H1 (cell line): ENCODE results near the gene SSH2. TPM values are rescaled to one million over a fixed set of nuclear protein-coding genes. Genes with fewer than 3 reads are reported as not detected.

Experiments
- CTCF ChIA-PET: fragments of 300-600 bp; sonication (Branson Sonifier 250); formaldehyde crosslinking; loops from one replicate; lab custom pipeline; 2021; ENCODE audit not compliant: partially characterized antibody; lab: Charles Lee
- POLR2A ChIA-PET: fragments of 300-600 bp; sonication (Branson Sonifier 250); formaldehyde crosslinking; loops from one replicate; lab custom pipeline; 2021; ENCODE audit warnings: inconsistent platforms; ENCODE audit not compliant: partially characterized antibody; lab: Charles Lee
- DNase-seq, 2 experiments: peaks; one replicate each; pipeline versions ENCODE4 v3.0.0 to v3.0.0-alpha.2; 2010 to 2022; ENCODE audit warnings: low spot score in 2 of 2, low read depth in 1 of 2, mixed read lengths in 1 of 2
- FAIRE-seq: peaks from 2 replicates; lab custom pipeline; 2011; peaks lifted over from hg19 to GRCh38; lab: Jason Lieb, UNC
- H2AFZ ChIP-seq: 2 replicates; pipeline ENCODE4 v1.8.1; 2012; ENCODE audit warnings: low read length, inconsistent platforms
- H2AK5ac ChIP-seq: 2 replicates; pipeline ENCODE4 v1.6.1; 2013; ENCODE audit warnings: low read depth, low read length
- H2BK120ac ChIP-seq: replicated peaks from 2 replicates; pipeline ENCODE3; 2013; ENCODE audit warnings: low read depth, low read length, inconsistent platforms
- H2BK12ac ChIP-seq: 2 replicates; pipeline ENCODE4 v1.6.1; 2013; ENCODE audit warnings: low read depth, low read length
- H2BK15ac ChIP-seq: 2 replicates; pipeline ENCODE4 v1.6.1; 2013; ENCODE audit warnings: low read length
- H2BK20ac ChIP-seq: 2 replicates; pipeline ENCODE4 v1.6.1; 2013; ENCODE audit warnings: low read length
- H2BK5ac ChIP-seq: 2 replicates; pipeline ENCODE4 v1.6.1; 2013; ENCODE audit warnings: low read depth, low read length
- H3K14ac ChIP-seq: 2 replicates; pipeline ENCODE4 v1.6.1; 2013; ENCODE audit warnings: inconsistent platforms; ENCODE audit not compliant: insufficient read length
- H3K18ac ChIP-seq: 2 replicates; pipeline ENCODE4 v1.6.1; 2013; ENCODE audit warnings: low read length; ENCODE audit errors: extremely low read depth
- H3K23ac ChIP-seq: 2 replicates; pipeline ENCODE4 v1.6.1; 2013; ENCODE audit warnings: inconsistent platforms; ENCODE audit not compliant: insufficient read length
- H3K23me2 ChIP-seq: 2 replicates; pipeline ENCODE4 v1.6.1; 2013; ENCODE audit warnings: low read depth, low read length
- H3K27ac ChIP-seq: 2 replicates; pipeline ENCODE4 v1.6.1; 2011; ENCODE audit warnings: low read depth, low read length, inconsistent platforms
- H3K27me3 ChIP-seq, 4 experiments: replicated peaks in 1 of 4; 1 replicate in 1 of 4; 2 replicates in 3 of 4; pipeline versions ENCODE4 v1.6.1 to v1.8.1; 2011 to 2013; ENCODE audit warnings: low read length in 3 of 4, mild to moderate bottlenecking in 3 of 4, inconsistent platforms in 2 of 4, mixed read lengths in 2 of 4, moderate library complexity in 1 of 4; ENCODE audit not compliant: control insufficient read depth in 3 of 4, insufficient read depth in 3 of 4; ENCODE audit errors: extremely low read depth in 1 of 4
- H3K36me3 ChIP-seq, 4 experiments: 2 replicates each; pipeline versions ENCODE4 v1.6.1 to v1.8.1; 2011 to 2013; ENCODE audit warnings: mild to moderate bottlenecking in 4 of 4, low read length in 3 of 4, moderate library complexity in 2 of 4, control low read depth in 1 of 4, inconsistent platforms in 1 of 4; ENCODE audit not compliant: insufficient read depth in 4 of 4, control insufficient read depth in 2 of 4
- H3K4ac ChIP-seq: replicated peaks from 2 replicates; pipeline ENCODE3; 2013; ENCODE audit warnings: low read length, low read depth, mixed read lengths, inconsistent platforms; ENCODE audit not compliant: insufficient read length
- H3K4me1 ChIP-seq, 4 experiments: replicated peaks in 1 of 4; 1 replicate in 1 of 4; 2 replicates in 3 of 4; pipeline versions ENCODE4 v1.6.1 to v1.8.1; 2011 to 2013; ENCODE audit warnings: low read length in 3 of 4, inconsistent platforms in 2 of 4, mixed read lengths in 1 of 4; ENCODE audit not compliant: insufficient read depth in 4 of 4, control insufficient read depth in 3 of 4
- H3K4me2 ChIP-seq, 2 experiments: 2 replicates each; pipeline versions ENCODE4 v1.6.1 to v1.8.1; 2011 to 2013; ENCODE audit warnings: low read depth in 2 of 2, low read length in 2 of 2, control low read depth in 1 of 2, inconsistent platforms in 1 of 2, mild to moderate bottlenecking in 1 of 2; ENCODE audit not compliant: insufficient read depth in 1 of 2
- H3K4me3 ChIP-seq, 4 experiments: fragments of 200-600, 300-600 bp in 1 of 4; sonication (generic), shearing (Covaris generic), sonication (Bioruptor Twin) in 1 of 4; 2 replicates each; pipeline versions ENCODE4 v1.5.1 to v1.8.1; 2011 to 2016; ENCODE audit warnings: low read length in 4 of 4, low read depth in 3 of 4, control low read depth in 2 of 4, inconsistent platforms in 2 of 4, mild to moderate bottlenecking in 2 of 4, mixed read lengths in 1 of 4, moderate library complexity in 1 of 4; ENCODE audit not compliant: insufficient read depth in 2 of 4; ENCODE audit errors: extremely low read depth in 1 of 4
- H3K56ac ChIP-seq: replicated peaks from 2 replicates; pipeline ENCODE3; 2013; ENCODE audit warnings: low read depth, mild to moderate bottlenecking, mixed read lengths, low read length, inconsistent platforms; ENCODE audit not compliant: insufficient read length
- H3K79me1 ChIP-seq: 2 replicates; pipeline ENCODE4 v1.6.1; 2013; ENCODE audit warnings: low read depth, low read length, control low read depth
- H3K79me2 ChIP-seq, 2 experiments: 2 replicates each; pipeline versions ENCODE4 v1.6.1 to v1.8.1; 2012 to 2013; ENCODE audit warnings: low read length in 2 of 2, mild to moderate bottlenecking in 2 of 2, inconsistent platforms in 1 of 2; ENCODE audit not compliant: insufficient read depth in 2 of 2, control insufficient read depth in 1 of 2
- H3K9ac ChIP-seq, 4 experiments: replicated peaks in 1 of 4; 1 replicate in 1 of 4; 2 replicates in 3 of 4; pipeline versions ENCODE4 v1.6.1 to v1.8.1; 2011 to 2013; ENCODE audit warnings: low read depth in 3 of 4, low read length in 3 of 4, control low read depth in 2 of 4, mild to moderate bottlenecking in 2 of 4, moderate library complexity in 2 of 4, inconsistent platforms in 1 of 4; ENCODE audit errors: extremely low read depth in 1 of 4
- H3K9me3 ChIP-seq, 2 experiments: 2 replicates each; pipeline versions ENCODE4 v1.6.1 to v1.8.1; 2012 to 2013; ENCODE audit warnings: mild to moderate bottlenecking in 2 of 2, moderate library complexity in 2 of 2, control low read depth in 1 of 2, inconsistent platforms in 1 of 2, low read depth in 1 of 2, low read length in 1 of 2, mixed read lengths in 1 of 2; ENCODE audit not compliant: insufficient read depth in 2 of 2
- H4K20me1 ChIP-seq, 2 experiments: replicated peaks in 1 of 2; 2 replicates each; pipeline versions ENCODE3 to v1.8.1; 2011 to 2013; ENCODE audit warnings: inconsistent platforms in 2 of 2, low read length in 2 of 2, mild to moderate bottlenecking in 1 of 2; ENCODE audit not compliant: insufficient read depth in 2 of 2, control insufficient read depth in 1 of 2
- H4K5ac ChIP-seq: 2 replicates; pipeline ENCODE4 v1.6.1; 2013; ENCODE audit warnings: low read length, low read depth, mixed read lengths, inconsistent platforms; ENCODE audit not compliant: insufficient read length
- H4K8ac ChIP-seq: 2 replicates; pipeline ENCODE4 v1.8.0; 2013; ENCODE audit warnings: mild to moderate bottlenecking, moderate library complexity, low read length, inconsistent platforms; ENCODE audit not compliant: insufficient read depth; ENCODE audit errors: extremely low read depth
- H4K91ac ChIP-seq: replicated peaks from 2 replicates; pipeline ENCODE3; 2013; ENCODE audit warnings: low read length, mixed read lengths, inconsistent platforms; ENCODE audit not compliant: insufficient read length
- ATF2 ChIP-seq: IDR thresholded peaks from 2 replicates; pipeline ENCODE4 v1.6.1; 2012; ENCODE audit warnings: low read length, inconsistent platforms
- BACH1 ChIP-seq: IDR thresholded peaks from 2 replicates; pipeline ENCODE4 v1.6.1; 2012; ENCODE audit warnings: low read length, improper control_type of control experiment
- CHD1 ChIP-seq: IDR thresholded peaks from 2 replicates; pipeline ENCODE4 v1.6.1; 2012; ENCODE audit warnings: low read depth, low read length, improper control_type of control experiment
- JUND ChIP-seq: IDR thresholded peaks from 2 replicates; pipeline ENCODE4 v1.6.1; 2011; ENCODE audit warnings: mild to moderate bottlenecking, improper control_type of control experiment, low read length
- KDM4A ChIP-seq: IDR thresholded peaks from one replicate; pipeline ENCODE4 v1.7.1; 2012; ENCODE audit warnings: low read depth, mild to moderate bottlenecking, moderate library complexity, low read length, inconsistent platforms; ENCODE audit not compliant: severe bottlenecking
- SIN3A ChIP-seq, 2 experiments: IDR thresholded peaks in 1 of 2; conservative IDR thresholded peaks in 1 of 2; 2 replicates each; pipeline ENCODE4 v1.6.1; 2011 to 2012; ENCODE audit warnings: low read length in 2 of 2, improper control_type of control experiment in 1 of 2, low read depth in 1 of 2, mild to moderate bottlenecking in 1 of 2
- SP2 ChIP-seq: IDR thresholded peaks from 2 replicates; pipeline ENCODE4 v1.6.1; 2012; ENCODE audit warnings: mild to moderate bottlenecking, low read length, inconsistent platforms
- TAF1 ChIP-seq: IDR thresholded peaks from 2 replicates; pipeline ENCODE4 v1.6.1; 2011; ENCODE audit warnings: mild to moderate bottlenecking, low read depth, low read length
- WGBS, 2 experiments: shearing (Covaris generic) in 1 of 2; methylation state at CpG; one replicate each; pipeline versions ENCODE4 v1.1.6 to v1.1.7; 2013 to 2015; ENCODE audit warnings: low lambda C conversion rate in 2 of 2, mixed read lengths in 2 of 2, inconsistent platforms in 1 of 2, low coverage in 1 of 2, missing lambda C conversion rate in 1 of 2; ENCODE audit not compliant: insufficient replicate concordance in 2 of 2, insufficient coverage in 1 of 2, insufficient read length in 1 of 2; ENCODE audit errors: extremely low coverage in 1 of 2, missing lambda C conversion rate in 1 of 2; 5-methylcytosine and 5-hydroxymethylcytosine counted together
- polyA plus RNA-seq, 7 experiments: library from polyadenylated mRNA; depleted of rRNA in 3 of 7; stranded (reverse) in 5 of 7; unstranded in 2 of 7; fragments of >200 nt in 5 of 7; fragments of 200-250 nt in 2 of 7; gene quantifications; 1 replicate in 5 of 7; 2 replicates in 1 of 7; 4 replicates in 1 of 7; pipeline versions ENCODE4 v1.2.1 to v1.2.3, GENCODE V29; 2011 to 2013; ENCODE audit warnings: missing spikeins in 2 of 7, mixed read lengths in 2 of 7
- total RNA-seq: library from RNA; stranded (reverse); fragmentation: NEBNext Ultra II Directional; extraction: Animal tissue kit (Norgen Biotek cat#: 25700); gene quantifications from 2 replicates; pipeline ENCODE4 v1.2.1, GENCODE V29; 2021

SSH2 gene
- total and polyA plus RNA-seq, 2 of the 8 experiments (the other 6 are each of a cell fraction or from before 2014, with no cell fraction given) = 5.2 to 15.9 TPM

- Histone ChIP-seq H2BK120ac (no peak overlapping the region), H2AK5ac (no peak overlapping the region), H3K14ac (no peak overlapping the region), H4K8ac (no peak overlapping the region), H2BK15ac (no peak overlapping the region), H3K9me3 (no peaks in the 10 kb centered on the region), H4K5ac (no peak overlapping the region), H4K91ac (no peak overlapping the region), H2BK12ac (no peak overlapping the region), H3K4me1 (no peaks in the 10 kb centered on the region), H2BK20ac (no peak overlapping the region), H3K18ac (no peak overlapping the region), H3K36me3 (no peaks in the 10 kb centered on the region), H4K20me1 (no peaks in the 10 kb centered on the region), H3K79me1 (no peaks in the 10 kb centered on the region), H3K4me2 (no peak overlapping the region), H3K23me2 (no peaks in the 10 kb centered on the region; the same call in 1 of the 2 replicates), H3K27me3 (no peaks in the 10 kb centered on the region), H3K4me3 (no peak overlapping the region), H3K4ac (no peak overlapping the region), H3K27ac (no peak overlapping the region), H3K9ac (no peak overlapping the region), H3K56ac (no peak overlapping the region), H3K79me2 (no peaks in the 10 kb centered on the region), H3K23ac (no peak overlapping the region), H2BK5ac (no peak overlapping the region), H2AFZ (no peak overlapping the region)
- 87% methylated on average over 5 of the region's 5 CpGs; no CpG with 5 or more reads in 1 of the 2 experiments for WGBS, 2 experiments
- ChIA-PET POLR2A (interaction anchor here (1.3 kb wide), 1 partner anchor 9 kb away, joined by 3 read pairs; no protein-coding TSS in a partner anchor), CTCF (no interaction called here)
- DNase-seq (no peak), FAIRE-seq (no peak)
- no peak for TF ChIP-seq SIN3A (conservative IDR thresholded peaks at IDR 0.05 in 1 of 2, IDR thresholded peaks at IDR 0.05 in 1 of 2; ENCODE audit: low read depth in 1 of 2, low read length in 2 of 2)
- TF ChIP-seq KDM4A = no peak
- TF ChIP-seq BACH1 = no peak
- no peak for TF ChIP-seq TAF1
- no peak for TF ChIP-seq JUND
- TF ChIP-seq ATF2 = no peak
- no peak for TF ChIP-seq CHD1
- no peak for TF ChIP-seq SP2
Measured at GRCh38 chr17:29732613-29733012, 197.4 kb downstream of the SSH2 start.
